ENCODE results near the gene SEC16A. TPM values are rescaled to one million over a fixed set of nuclear protein-coding genes. Genes with fewer than 3 reads are reported as not detected.

The SEC16A gene
- total and polyA plus RNA-seq, 4 donors, result 21.7 to 96.1 (median 66.0) TPM

DNA sequence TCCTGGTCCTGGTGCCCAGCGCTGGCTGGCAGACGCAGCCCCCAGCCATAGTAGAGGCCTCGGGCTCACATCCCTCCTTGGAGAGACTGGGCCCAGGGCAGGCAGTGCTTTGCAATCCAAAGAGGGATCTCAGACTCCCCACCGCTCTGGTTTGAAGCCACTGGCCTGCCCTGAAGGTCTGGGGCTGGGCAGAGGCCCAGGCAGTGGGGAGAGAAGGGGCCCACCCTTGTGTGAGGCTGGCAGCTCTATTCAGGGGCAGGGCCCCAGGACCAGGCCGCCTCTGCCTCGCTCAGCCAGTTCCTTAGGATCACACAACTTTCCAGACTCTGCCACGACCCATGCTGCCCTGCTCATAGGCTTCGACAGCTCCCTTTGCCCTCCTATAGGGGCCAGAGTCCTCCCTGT is 10.7 kb upstream of the SEC16A start:
- peaks cover 5 to 29% (median 13%) of the 10 kb centered on the region in 4 donors for H3K36me3 ChIP-seq (ENCODE audit: control insufficient read depth in 4 of 4, insufficient read depth in 3 of 4, low read depth in 1 of 4, low read length in 3 of 4)
- H3K4me1 ChIP-seq (ENCODE audit: control insufficient read depth in 4 of 4, insufficient read depth in 4 of 4, low read length in 3 of 4), result peaks cover 0 to 9% (median 3%) of the 10 kb centered on the region in 4 donors
- 87% methylated on average over 8 of the region's 8 CpGs for WGBS
- H3K27me3 ChIP-seq (ENCODE audit: control insufficient read depth in 4 of 4, insufficient read depth in 4 of 4, low read length in 3 of 4), result no peaks in the 10 kb centered on the region
- H3K27ac ChIP-seq (ENCODE audit: low read depth in 1 of 2, low read length in 2 of 2), result peak overlapping the region; percentile 24 to 28
- no peak for DNase-seq (ENCODE audit: low spot score)
- H3K9me3 ChIP-seq (ENCODE audit: control insufficient read depth in 4 of 4, low read length in 3 of 4), result no peaks in the 10 kb centered on the region
- TF ChIP-seq CTCF (IDR thresholded peaks at IDR 0.05; ENCODE audit: low read depth, low read length, missing input control) (no peak), NR2F2 (IDR thresholded peaks at IDR 0.05) (no peak), SP1 (IDR thresholded peaks at IDR 0.05) (no peak), HNF4A (conservative IDR thresholded peaks at IDR 0.05) (no peak), TAF1 (conservative IDR thresholded peaks at IDR 0.05) (no peak), REST (IDR thresholded peaks at IDR 0.05) (no peak), MAX (IDR thresholded peaks at IDR 0.05) (no peak), GABPA (IDR thresholded peaks at IDR 0.05 in 1 of 2, conservative IDR thresholded peaks at IDR 0.05 in 1 of 2) (no peak), YY1 (IDR thresholded peaks at IDR 0.05) (no peak), FOXA1 (IDR thresholded peaks at IDR 0.05) (no peak), HNF4G (IDR thresholded peaks at IDR 0.05) (no peak), RAD21 (IDR thresholded peaks at IDR 0.05) (no peak), EGR1 (IDR thresholded peaks at IDR 0.05; ENCODE audit: low read depth in 2 of 2) (no peak), JUND (IDR thresholded peaks at IDR 0.05) (no peak), RXRA (IDR thresholded peaks at IDR 0.05) (no peak)
- TF ChIP-seq, protein P1, sequence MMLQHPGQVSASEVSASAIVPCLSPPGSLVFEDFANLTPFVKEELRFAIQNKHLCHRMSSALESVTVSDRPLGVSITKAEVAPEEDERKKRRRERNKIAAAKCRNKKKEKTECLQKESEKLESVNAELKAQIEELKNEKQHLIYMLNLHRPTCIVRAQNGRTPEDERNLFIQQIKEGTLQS (IDR thresholded peaks at IDR 0.05), result no peak
- TF ChIP-seq, protein P2, sequence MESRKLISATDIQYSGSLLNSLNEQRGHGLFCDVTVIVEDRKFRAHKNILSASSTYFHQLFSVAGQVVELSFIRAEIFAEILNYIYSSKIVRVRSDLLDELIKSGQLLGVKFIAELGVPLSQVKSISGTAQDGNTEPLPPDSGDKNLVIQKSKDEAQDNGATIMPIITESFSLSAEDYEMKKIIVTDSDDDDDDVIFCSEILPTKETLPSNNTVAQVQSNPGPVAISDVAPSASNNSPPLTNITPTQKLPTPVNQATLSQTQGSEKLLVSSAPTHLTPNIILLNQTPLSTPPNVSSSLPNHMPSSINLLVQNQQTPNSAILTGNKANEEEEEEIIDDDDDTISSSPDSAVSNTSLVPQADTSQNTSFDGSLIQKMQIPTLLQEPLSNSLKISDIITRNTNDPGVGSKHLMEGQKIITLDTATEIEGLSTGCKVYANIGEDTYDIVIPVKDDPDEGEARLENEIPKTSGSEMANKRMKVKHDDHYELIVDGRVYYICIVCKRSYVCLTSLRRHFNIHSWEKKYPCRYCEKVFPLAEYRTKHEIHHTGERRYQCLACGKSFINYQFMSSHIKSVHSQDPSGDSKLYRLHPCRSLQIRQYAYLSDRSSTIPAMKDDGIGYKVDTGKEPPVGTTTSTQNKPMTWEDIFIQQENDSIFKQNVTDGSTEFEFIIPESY (IDR thresholded peaks at IDR 0.05), result no peak
- H3K9ac ChIP-seq (ENCODE audit: low read depth in 1 of 2, low read length in 2 of 2), result no peak overlapping the region
- H3K4me3 ChIP-seq (ENCODE audit: low read depth in 1 of 3, low read length in 3 of 3), result no peak overlapping the region

All from liver (tissue), 9 donors.